ENCODE results near the gene BAHCC1.

Gene BAHCC1

GRCh38 chr17:81367171-81367570, 28.1 kb upstream of the BAHCC1 start:
- DNase-seq (ENCODE audit: low read depth in 2 of 2), result no peak

- DNase-seq (ENCODE audit: low read depth in 2 of 2), result no peak
Measured at GRCh38 chr17:81368161-81369022, 26.9 kb upstream of the BAHCC1 start.

- no peak for DNase-seq (ENCODE audit: low read depth in 2 of 2)
Measured at GRCh38 chr17:81370294-81370693, 25.0 kb upstream of the BAHCC1 start.

- DNase-seq (ENCODE audit: low read depth in 2 of 2), result no peak
Measured at GRCh38 chr17:81371910-81372760, 23.1 kb upstream of the BAHCC1 start.

- DNase-seq (ENCODE audit: low read depth in 2 of 2), result no peak
Measured at GRCh38 chr17:81373536-81374160, 21.6 kb upstream of the BAHCC1 start.

GRCh38 chr17:81374890-81375289, 20.4 kb upstream of the BAHCC1 start:
- no peak for DNase-seq (ENCODE audit: low read depth in 2 of 2)

- DNase-seq (ENCODE audit: low read depth in 2 of 2), result no peak
Measured at GRCh38 chr17:81376946-81377714, 18.1 kb upstream of the BAHCC1 start.

GRCh38 chr17:81378941-81379511, 16.2 kb upstream of the BAHCC1 start:
- no peak for DNase-seq (ENCODE audit: low read depth in 2 of 2)

GRCh38 chr17:81379523-81379942, 15.7 kb upstream of the BAHCC1 start:
- DNase-seq (ENCODE audit: low read depth in 2 of 2), result no peak

- DNase-seq (ENCODE audit: low read depth in 2 of 2), result no peak
Measured at GRCh38 chr17:81380131-81380530, 15.1 kb upstream of the BAHCC1 start.

GRCh38 chr17:81380666-81381518, 14.4 kb upstream of the BAHCC1 start:
- no peak for DNase-seq (ENCODE audit: low read depth in 2 of 2)

- no peak for DNase-seq (ENCODE audit: low read depth in 2 of 2)
Measured at GRCh38 chr17:81381632-81382577, 13.4 kb upstream of the BAHCC1 start.

- DNase-seq (ENCODE audit: low read depth in 2 of 2), result no peak
Measured at GRCh38 chr17:81382851-81383250, 12.4 kb upstream of the BAHCC1 start.

GRCh38 chr17:81383504-81384421, 11.5 kb upstream of the BAHCC1 start:
- DNase-seq (ENCODE audit: low read depth in 2 of 2), result no peak

- no peak for DNase-seq (ENCODE audit: low read depth in 2 of 2)
Measured at GRCh38 chr17:81384929-81385319, 10.3 kb upstream of the BAHCC1 start.

GRCh38 chr17:81385320-81386111, 9.7 kb upstream of the BAHCC1 start:
- DNase-seq (ENCODE audit: low read depth in 2 of 2), result no peak

GRCh38 chr17:81386141-81386645, 9.1 kb upstream of the BAHCC1 start:
- DNase-seq (ENCODE audit: low read depth in 2 of 2), result no peak
